Measurements from ENCODE around the gene FHAD1. TPM values are rescaled to one million over a fixed set of nuclear protein-coding genes. Genes with fewer than 3 reads are reported as not detected.

The FHAD1 gene
- total and polyA plus RNA-seq, 9 of the 15 experiments (the other 6 are each of a cell fraction or from before 2014, with no cell fraction given) = 0.32 to 2.1 (median 1.5) TPM; not detected in 1

DNA sequence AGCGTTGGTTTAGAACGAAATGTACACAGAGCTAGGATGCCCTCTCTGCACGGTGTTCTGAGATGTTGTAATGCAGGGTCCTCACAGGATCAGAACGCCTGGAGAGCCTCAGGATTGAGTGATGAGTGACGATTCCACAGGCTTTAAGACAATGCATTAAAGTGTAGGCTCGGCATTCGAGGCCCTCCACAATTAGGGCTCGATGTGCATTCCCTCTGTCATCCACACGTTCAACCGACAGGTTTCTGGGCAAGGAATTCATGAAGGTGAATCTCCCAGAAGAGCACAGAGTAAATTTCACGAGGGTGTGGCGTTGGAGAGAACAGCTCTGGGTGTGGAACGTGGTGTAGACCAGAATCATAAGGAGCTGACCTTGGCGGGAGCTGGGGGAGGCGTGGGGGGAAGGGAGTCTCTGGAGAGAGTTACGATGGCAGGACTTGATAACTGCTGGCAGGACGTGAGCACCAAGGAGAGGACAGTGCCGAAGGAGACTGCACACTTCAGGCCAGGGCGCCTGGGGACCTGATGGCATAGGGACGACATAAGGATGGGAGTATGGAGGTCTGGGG lies 111.6 kb downstream of the FHAD1 start (continued):
- TF ChIP-seq, protein P1, sequence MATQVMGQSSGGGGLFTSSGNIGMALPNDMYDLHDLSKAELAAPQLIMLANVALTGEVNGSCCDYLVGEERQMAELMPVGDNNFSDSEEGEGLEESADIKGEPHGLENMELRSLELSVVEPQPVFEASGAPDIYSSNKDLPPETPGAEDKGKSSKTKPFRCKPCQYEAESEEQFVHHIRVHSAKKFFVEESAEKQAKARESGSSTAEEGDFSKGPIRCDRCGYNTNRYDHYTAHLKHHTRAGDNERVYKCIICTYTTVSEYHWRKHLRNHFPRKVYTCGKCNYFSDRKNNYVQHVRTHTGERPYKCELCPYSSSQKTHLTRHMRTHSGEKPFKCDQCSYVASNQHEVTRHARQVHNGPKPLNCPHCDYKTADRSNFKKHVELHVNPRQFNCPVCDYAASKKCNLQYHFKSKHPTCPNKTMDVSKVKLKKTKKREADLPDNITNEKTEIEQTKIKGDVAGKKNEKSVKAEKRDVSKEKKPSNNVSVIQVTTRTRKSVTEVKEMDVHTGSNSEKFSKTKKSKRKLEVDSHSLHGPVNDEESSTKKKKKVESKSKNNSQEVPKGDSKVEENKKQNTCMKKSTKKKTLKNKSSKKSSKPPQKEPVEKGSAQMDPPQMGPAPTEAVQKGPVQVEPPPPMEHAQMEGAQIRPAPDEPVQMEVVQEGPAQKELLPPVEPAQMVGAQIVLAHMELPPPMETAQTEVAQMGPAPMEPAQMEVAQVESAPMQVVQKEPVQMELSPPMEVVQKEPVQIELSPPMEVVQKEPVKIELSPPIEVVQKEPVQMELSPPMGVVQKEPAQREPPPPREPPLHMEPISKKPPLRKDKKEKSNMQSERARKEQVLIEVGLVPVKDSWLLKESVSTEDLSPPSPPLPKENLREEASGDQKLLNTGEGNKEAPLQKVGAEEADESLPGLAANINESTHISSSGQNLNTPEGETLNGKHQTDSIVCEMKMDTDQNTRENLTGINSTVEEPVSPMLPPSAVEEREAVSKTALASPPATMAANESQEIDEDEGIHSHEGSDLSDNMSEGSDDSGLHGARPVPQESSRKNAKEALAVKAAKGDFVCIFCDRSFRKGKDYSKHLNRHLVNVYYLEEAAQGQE (IDR thresholded peaks at IDR 0.05; ENCODE audit: borderline replicate concordance) = no peak
- TF ChIP-seq, protein P1 (CRISPR knock-in tag; IDR thresholded peaks at IDR 0.05; ENCODE audit: low read depth) = no peak
- TF ChIP-seq, protein P2, sequence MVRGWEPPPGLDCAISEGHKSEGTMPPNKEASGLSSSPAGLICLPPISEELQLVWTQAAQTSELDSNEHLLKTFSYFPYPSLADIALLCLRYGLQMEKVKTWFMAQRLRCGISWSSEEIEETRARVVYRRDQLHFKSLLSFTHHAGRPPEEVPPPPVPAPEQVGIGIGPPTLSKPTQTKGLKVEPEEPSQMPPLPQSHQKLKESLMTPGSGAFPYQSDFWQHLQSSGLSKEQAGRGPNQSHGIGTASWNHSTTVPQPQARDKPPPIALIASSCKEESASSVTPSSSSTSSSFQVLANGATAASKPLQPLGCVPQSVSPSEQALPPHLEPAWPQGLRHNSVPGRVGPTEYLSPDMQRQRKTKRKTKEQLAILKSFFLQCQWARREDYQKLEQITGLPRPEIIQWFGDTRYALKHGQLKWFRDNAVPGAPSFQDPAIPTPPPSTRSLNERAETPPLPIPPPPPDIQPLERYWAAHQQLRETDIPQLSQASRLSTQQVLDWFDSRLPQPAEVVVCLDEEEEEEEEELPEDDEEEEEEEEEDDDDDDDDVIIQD (CRISPR knock-in tag; IDR thresholded peaks at IDR 0.05) = no peak
- TF ChIP-seq PYGO2 (tag; IDR thresholded peaks at IDR 0.05) (no peak), ZNF436 (CRISPR knock-in tag; IDR thresholded peaks at IDR 0.05) (no peak), HCFC1 (IDR thresholded peaks at IDR 0.05; ENCODE audit: low read depth, low read length) (no peak)
- TF ChIP-seq, protein P3, sequence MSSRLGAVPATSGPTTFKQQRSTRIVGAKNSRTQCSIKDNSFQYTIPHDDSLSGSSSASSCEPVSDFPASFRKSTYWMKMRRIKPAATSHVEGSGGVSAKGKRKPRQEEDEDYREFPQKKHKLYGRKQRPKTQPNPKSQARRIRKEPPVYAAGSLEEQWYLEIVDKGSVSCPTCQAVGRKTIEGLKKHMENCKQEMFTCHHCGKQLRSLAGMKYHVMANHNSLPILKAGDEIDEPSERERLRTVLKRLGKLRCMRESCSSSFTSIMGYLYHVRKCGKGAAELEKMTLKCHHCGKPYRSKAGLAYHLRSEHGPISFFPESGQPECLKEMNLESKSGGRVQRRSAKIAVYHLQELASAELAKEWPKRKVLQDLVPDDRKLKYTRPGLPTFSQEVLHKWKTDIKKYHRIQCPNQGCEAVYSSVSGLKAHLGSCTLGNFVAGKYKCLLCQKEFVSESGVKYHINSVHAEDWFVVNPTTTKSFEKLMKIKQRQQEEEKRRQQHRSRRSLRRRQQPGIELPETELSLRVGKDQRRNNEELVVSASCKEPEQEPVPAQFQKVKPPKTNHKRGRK (tag; IDR thresholded peaks at IDR 0.05) = no peak
- TF ChIP-seq, protein P4, sequence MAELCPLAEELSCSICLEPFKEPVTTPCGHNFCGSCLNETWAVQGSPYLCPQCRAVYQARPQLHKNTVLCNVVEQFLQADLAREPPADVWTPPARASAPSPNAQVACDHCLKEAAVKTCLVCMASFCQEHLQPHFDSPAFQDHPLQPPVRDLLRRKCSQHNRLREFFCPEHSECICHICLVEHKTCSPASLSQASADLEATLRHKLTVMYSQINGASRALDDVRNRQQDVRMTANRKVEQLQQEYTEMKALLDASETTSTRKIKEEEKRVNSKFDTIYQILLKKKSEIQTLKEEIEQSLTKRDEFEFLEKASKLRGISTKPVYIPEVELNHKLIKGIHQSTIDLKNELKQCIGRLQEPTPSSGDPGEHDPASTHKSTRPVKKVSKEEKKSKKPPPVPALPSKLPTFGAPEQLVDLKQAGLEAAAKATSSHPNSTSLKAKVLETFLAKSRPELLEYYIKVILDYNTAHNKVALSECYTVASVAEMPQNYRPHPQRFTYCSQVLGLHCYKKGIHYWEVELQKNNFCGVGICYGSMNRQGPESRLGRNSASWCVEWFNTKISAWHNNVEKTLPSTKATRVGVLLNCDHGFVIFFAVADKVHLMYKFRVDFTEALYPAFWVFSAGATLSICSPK (IDR thresholded peaks at IDR 0.05; ENCODE audit: borderline replicate concordance) = no peak
- TF ChIP-seq, protein P5, sequence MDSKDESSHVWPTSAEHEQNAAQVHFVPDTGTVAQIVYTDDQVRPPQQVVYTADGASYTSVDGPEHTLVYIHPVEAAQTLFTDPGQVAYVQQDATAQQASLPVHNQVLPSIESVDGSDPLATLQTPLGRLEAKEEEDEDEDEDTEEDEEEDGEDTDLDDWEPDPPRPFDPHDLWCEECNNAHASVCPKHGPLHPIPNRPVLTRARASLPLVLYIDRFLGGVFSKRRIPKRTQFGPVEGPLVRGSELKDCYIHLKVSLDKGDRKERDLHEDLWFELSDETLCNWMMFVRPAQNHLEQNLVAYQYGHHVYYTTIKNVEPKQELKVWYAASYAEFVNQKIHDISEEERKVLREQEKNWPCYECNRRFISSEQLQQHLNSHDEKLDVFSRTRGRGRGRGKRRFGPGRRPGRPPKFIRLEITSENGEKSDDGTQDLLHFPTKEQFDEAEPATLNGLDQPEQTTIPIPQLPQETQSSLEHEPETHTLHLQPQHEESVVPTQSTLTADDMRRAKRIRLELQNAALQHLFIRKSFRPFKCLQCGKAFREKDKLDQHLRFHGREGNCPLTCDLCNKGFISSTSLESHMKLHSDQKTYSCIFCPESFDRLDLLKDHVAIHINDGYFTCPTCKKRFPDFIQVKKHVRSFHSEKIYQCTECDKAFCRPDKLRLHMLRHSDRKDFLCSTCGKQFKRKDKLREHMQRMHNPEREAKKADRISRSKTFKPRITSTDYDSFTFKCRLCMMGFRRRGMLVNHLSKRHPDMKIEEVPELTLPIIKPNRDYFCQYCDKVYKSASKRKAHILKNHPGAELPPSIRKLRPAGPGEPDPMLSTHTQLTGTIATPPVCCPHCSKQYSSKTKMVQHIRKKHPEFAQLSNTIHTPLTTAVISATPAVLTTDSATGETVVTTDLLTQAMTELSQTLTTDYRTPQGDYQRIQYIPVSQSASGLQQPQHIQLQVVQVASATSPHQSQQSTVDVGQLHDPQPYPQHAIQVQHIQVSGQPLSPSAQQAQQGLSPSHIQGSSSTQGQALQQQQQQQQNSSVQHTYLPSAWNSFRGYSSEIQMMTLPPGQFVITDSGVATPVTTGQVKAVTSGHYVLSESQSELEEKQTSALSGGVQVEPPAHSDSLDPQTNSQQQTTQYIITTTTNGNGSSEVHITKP (IDR thresholded peaks at IDR 0.05; ENCODE audit: partially characterized antibody) = no peak

Data from K562 (cell line).